GM12874 (cell line): ENCODE measurements around the gene PDE6A.
A peak's percentile ranks its signal among the peaks of the same experiment; 100 is the strongest.

ENCODE experiments used
- CTCF ChIP-seq: IDR thresholded peaks from 2 replicates; pipeline ENCODE4 v1.5.1; 2011; ENCODE audit warnings: low read depth, mild to moderate bottlenecking, control low read depth, low read length, moderate library complexity; ENCODE audit not compliant: insufficient read depth

PDE6A gene

GRCh38 chr5:149841851-149842793, 102.5 kb downstream of the PDE6A start:
- no peak for TF ChIP-seq CTCF

GRCh38 chr5:149840226-149840825, 104.3 kb downstream of the PDE6A start:
- no peak for TF ChIP-seq CTCF

GRCh38 chr5:149839761-149840160, 104.8 kb downstream of the PDE6A start:
- no peak for TF ChIP-seq CTCF

- no peak for TF ChIP-seq CTCF
Observed at GRCh38 chr5:149838881-149839739, 105.5 kb downstream of the PDE6A start.

- peak; percentile 53 for TF ChIP-seq CTCF
Observed at GRCh38 chr5:149837680-149838269, 106.8 kb downstream of the PDE6A start.

- no peak for TF ChIP-seq CTCF
Observed at GRCh38 chr5:149836451-149837139, 108.0 kb downstream of the PDE6A start.
